NCI-H128 (cell line): ENCODE results near the gene FCRLB.
"Not testable (repeated sequence)": the region's sequence is repeated elsewhere in the genome, so short reads cannot be mapped to it uniquely, and the experiment has no call there.

ENCODE experiments used
- DNase-seq: peaks from one replicate; lab custom pipeline; 2025; ENCODE audit not compliant: unreplicated experiment; lab: John Stamatoyannopoulos, UW

FCRLB gene

DNA sequence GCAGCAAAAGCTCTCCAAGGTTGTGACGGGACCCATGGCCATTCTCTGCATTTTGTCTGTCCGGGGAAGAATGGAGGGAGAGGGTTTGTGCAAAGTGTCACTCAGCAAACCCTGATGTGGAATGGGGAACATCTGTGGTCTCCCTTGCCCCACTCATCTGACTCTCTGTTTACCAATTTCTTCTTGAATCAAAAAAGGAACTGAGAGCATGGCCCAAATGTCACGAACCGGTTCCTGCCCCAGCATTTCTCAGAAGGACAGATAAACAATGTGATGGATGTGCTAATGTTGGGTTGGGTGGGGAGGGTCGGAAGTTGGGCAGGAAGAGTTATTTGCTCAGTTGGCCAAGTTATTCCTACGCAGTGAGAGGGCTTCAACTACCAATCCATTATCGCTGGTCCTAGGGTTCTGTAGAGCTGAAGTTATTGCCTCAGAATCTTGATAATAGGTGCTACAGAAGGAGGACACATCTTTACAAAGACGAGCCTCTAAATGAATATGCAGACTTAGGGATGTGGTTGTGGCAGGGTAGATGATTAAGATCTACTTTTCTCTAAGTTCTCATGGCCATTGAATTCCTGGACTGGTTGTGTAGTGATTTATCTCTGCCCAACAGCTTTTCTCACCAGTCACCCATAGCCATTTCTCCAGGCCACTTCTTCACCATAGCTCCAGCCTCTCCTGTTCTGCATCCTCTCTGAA is 18.7 kb downstream of the FCRLB start:
- DNase-seq, result no peak

DNA sequence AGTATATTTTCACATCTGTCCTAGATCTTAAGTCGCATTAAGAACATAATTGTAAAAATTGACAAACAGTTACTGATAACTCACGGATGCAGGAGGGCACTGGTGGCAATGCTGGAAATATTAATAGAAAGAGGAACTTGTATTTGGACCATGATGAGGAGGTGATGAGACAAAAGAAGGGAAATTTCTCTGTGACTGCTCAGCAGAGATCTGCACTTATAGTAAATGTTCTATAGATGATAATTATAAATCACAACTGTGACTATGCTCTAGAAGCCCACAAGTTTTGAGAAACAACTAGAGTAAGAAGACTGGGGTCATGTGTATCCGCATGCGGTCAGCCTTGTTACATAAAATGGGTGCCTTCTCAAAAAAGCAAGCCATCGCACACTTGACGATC is 19.6 kb downstream of the FCRLB start:
- no peak for DNase-seq

DNA sequence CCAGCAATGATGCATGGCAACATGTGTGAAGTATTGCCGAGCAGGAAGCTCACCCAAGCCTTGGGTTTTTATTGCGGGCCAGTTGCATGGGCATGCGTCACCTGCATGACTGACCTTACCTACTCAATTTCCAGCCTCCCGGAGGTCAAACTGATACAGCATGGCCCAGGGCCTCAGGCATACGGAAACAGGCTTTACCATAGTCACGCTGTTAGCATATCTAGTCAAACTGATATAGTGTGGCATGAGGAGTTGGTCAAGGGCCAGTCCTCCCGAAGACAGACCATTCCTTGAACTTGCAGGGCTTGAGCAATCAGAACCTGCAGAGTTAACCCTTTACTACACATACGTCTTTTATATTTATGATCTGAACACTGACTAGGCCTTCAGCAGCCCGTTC is 21.9 kb downstream of the FCRLB start:
- DNase-seq, result no peak

DNA sequence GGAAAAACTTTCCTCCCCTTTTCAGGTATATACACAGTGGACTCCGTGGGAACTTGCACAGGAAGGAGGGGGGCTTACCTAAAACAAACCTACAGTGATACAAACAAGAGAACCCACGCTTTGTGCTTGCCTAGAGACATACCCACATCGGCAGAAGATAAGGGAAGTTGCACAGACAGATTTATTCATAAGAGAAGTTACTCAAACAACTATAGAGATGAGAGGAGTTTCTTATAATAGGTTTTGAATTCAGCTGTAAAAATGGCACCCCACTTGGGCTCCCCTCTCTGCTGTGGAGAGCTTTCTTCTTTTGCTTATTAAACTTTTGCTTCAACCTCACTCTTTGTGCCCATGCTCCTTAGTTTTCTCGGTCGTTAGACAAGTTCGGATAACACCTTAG is 26.5 kb downstream of the FCRLB start:
- no peak for DNase-seq

DNA sequence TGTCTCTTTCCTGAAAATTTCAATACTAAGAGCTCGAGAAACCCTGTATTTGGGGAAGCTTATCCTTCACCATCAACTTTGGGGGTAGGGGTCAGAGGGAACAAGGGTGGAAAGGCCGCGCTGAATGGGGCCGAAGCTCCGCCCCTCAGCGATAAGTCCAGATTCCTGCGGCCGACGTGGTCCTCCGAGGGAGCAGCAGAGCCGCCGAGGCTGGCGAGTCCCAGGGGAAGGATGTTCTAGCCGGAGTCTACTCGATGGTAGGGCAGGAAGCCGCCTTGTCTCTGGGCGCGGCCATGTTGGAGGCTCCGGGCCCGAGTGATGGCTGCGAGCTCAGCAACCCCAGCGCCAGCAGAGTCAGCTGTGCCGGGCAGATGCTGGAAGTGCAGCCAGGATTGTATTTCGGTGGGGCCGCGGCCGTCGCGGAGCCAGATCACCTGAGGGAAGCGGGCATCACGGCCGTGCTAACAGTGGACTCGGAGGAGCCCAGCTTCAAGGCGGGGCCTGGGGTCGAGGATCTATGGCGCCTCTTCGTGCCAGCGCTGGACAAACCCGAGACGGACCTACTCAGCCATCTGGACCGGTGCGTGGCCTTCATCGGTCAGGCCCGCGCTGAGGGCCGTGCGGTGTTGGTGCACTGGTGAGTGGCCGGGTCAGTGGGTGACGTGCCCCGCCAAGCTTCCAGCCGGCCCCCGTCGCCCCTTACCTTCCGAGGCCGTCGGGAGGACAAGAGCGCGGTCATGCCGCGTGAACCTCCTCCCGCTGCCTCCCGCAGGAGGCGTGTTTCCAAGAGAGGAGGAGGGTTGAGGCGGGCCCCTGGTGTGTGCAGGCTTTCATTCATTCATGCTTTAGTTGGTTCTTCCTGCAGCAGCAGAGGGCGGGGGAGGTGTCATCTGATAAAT is 28.4 kb downstream of the FCRLB start, which contains the start of gene DUSP12:
DUSP12 (plus strand) TSS at position 278 of the 899 bp plus-strand sequence; CDS start at position 294, 16 bp downstream.
- peak; percentile 93 for DNase-seq

DNA sequence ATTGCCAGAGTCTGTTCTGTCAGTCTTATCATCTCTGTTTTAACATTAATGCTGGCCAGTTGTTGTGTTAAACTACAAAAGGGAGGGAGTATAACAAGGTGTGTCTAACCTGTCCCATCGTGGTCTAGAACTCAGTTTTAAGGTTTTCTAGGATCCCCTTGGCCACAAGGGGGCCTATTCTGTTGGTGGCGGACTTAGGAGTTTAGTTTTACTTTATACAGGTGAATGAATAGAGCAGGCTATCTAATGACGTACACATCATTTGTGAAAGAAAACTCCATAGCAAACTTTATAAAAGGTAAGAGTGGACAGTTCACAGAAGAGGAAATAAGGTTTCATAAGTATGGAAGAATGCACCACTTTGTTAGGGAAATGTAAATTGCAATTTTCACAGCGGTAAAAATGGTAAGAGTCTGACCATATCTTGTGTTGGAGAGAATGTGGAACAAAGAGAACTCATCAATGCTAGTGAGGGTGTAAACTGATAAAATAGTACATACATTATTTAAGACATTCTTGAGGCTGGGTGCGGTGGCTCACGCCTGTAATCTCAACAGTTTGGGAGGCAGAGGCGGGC is 42.3 kb downstream of the FCRLB start:
- DNase-seq, result no peak

DNA sequence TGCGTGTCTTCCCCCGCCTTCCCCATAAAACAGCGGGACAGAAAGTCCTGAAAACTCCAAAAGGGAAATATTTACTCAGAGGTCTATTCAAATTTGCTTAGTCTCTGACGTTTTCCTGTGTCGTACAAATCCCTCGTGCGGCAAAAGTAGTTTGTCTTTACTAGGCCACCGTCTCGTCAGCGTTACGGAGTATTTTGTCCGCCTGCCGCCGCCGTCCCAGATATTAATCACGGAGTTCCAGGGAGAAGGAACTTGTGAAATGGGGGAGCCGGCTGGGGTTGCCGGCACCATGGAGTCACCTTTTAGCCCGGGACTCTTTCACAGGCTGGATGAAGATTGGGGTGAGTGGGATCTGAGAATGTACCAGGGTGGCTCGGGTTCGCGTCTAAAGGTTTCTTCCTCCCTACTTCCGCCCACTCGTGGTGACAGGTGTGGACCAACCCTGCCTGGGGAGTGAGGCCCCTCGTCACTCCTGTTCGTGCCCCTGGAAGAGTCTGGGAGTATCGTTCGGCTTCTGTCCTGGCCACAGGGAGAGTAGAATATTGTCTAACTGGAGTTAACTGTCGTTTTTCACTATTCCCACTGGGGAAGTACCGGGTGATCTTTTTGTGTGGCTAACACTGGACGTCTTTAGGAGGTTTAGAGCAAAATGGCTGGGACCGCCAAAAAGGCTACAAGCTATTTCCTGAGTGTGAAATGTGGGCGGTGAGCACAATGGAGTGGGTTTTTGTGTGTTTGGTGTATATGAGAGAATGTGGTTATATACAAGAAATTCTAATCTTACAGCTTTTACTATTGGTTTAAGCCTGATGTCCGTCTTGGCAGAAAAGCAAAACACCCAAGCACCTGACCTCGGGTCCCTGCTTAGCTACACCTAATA is 45.0 kb downstream of the FCRLB start, which contains the start of gene ATF6:
ATF6 (plus strand) TSS at position 219 of the 880 bp plus-strand sequence; CDS start at position 260, 41 bp downstream.
- DNase-seq, result peak; percentile 80

DNA sequence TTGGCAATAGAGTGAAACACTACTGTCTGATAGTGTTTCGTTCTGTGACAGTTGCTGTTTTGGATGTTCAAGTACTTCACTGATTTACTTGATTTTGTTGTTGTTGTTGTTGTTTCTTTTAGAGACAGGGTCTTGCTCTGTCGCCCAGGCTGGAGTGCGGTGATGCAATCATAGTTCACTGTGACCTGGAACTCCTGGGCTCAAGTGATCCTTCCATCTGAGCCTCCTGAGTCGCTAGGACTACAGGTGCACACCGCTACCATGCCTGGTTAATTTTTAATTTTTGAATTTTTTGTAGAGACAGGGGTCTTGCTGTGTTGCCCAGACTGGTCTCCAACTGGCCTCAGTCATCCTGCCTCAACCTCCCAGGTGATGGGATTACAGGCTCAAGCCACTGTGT is 47.1 kb downstream of the FCRLB start:
- DNase-seq, result no peak

DNA sequence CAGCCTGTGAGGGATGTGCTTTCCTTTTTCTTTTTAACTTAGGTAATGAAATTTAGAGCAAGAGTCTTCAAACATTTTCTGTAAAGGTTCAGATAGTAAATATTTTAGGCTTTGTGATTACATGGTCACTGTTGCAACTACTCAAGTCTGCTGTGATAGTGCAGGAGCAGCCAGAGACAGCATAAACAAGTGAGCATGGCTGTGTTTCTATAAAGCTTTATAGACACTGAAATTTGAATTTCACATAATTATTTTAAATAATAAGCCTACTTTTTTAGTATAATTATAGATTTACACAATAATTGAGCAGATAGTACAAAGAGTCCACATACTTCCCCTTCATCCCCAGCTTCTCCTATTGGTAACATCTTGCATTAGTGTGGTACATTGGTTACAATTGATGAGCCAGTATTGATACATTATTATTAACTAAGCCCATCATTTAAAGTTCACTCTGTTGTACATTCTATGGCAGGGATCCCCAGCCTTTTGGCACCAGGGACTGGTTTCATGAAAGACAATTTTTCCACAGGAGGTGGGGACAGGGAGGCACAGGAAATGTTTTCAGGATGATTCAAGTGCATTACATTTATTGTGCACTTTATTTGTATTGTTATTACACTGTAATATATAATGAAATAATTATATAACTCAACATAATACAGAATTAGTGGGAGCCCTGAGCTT is 47.8 kb downstream of the FCRLB start:
- no peak for DNase-seq

DNA sequence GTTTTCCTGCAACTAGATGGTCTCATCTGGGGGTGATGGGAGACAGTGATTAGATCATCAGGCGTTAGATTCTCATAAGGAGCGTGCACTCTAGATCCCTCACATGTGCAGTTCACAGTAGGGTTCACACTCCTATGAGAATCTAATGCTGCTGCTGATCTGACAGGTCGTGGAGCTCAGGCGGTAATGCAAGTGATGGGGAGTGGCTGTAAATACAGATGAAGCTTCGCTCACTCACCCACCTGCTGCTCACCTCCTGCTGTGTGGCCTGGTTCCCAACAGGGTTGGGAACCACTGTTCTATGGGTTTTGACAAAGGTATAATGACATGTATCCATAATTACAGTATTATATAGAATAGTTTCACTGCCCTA is 48.3 kb downstream of the FCRLB start:
- DNase-seq, result not testable (repeated sequence)

DNA sequence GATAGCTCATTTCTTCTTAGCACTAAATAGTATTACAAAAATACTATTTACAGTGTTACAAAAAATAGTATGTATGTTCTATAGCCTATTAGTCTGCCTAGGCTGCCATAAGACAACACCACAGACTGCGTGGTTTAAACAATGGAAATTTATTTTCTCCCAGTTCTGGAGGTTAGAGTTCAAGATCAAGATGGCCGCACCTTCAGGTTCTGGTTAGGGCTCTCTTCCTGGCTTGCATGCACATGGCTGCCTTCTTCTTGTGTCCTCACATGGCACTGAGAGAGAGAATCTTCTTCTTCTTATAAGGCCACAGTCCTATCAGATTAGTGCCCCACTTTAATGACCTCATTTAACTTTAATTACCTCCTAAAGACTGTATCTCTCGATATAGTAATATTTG is 48.9 kb downstream of the FCRLB start:
- DNase-seq, result no peak

DNA sequence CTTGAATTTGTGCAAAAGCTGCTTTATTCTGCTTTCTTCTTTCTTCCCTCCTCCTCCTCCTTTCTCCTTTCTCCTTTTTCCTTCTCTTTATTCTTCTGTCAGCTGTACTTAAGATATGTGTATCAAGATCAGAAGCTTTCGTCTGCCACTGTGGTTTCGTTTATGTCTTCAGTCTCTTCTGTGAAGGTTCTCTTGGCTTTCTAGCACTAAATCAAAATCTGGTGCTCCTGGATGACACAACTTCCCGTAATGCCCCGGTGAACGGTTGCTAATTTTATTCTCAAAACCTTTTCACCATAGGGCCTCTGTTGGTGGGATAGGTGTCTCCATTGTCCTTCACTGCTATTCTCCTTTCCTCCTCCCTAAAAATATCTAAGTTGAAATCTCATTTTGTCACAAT is 49.8 kb downstream of the FCRLB start:
- DNase-seq, result no peak

DNA sequence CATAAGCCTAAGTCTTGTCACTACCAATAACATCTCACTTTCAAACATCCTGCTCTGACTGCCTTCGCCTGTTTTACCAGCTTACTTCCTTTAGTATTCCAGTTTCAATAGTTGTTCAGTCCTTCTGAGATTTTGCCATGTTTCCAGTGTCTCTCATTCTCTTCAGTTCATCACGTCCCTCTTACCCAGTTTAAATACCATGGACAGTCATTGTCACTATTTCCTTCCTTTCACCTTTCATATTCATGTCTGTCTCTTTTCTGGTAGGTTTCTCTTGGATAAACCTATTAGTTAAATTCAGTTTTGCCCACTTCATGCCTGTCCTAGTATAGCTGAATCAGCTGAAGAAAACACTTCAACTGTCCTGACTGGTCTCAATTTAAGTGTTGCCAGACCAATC is 50.6 kb downstream of the FCRLB start:
- DNase-seq, result no peak

DNA sequence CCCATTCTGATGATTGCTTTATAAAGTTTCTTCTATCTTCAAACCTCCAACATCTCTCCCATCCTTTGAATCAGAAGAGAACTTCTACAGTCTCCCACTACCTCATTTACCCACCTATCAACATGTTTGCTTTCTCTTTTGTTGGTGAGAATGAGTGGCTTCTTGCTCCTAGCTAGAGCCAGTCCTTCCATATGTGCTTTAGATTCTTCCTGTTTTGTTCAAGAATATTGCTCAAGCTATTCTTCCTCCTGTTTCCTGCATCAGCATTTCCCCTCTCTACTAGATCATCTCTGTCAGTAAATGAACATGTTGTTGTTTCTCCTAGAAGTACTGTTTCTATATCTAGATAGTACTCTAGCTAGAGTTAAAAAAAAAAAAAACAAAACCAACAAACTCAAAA is 51.1 kb downstream of the FCRLB start:
- DNase-seq, result no peak

DNA sequence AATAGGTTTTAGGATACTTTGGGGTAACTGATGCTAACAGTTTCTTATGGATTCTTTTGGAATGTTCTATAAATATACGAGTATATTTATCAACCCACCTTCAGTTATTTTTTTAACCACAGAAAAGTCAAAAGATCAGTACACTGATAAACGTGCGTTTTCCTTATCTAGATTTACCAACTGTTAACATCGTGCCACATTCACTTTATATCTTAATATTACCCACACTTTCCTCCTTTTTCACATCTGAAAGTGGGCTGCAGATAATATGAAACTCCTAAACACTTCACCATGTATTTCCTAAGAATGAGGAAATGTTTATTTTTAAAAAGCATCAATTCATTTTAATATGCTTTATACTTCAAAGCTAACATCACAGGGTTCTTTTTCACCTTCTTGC is 52.4 kb downstream of the FCRLB start:
- DNase-seq, result no peak

DNA sequence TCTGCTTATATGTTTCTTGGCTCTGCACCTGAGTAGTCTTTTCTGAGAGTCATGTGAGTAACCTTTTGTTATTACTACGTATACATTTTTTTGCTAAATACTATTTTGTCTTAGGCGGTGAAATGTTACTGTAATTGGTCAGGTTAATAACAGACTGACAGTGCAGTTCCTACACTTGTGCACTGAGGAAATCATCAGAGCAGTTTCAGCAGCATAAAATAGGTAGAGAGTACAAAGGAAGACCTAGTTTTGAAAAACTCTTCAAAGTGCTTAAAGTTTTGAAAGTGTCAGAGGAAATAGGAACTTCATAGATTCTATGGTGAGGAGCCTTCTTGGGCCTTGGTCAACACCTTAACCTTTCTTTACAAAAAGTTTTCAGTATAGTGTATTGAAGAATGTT is 55.9 kb downstream of the FCRLB start:
- DNase-seq, result no peak
